ENCODE measurements around the gene TBC1D30.

Gene TBC1D30

DNA sequence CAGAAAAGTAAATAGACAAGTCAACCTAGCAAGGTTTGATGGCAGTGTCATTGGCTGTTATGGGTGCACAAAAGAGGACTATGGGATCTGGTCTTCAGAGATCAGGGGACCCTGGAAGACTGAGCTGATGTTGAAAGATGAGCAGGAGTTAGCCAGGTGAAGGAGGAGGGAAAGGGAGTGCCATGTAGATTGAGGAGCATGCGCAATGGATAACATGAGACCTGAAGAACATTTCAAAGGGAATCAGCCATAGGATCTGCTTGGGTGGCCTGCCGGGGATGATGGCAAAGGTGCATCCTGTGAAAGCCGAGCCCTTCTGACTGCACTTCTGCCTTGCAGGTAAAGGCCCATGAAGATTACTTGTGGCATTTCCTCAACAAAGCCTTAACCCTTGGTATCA lies 90.8 kb downstream of the TBC1D30 start:
- no peak for DNase-seq

DNA sequence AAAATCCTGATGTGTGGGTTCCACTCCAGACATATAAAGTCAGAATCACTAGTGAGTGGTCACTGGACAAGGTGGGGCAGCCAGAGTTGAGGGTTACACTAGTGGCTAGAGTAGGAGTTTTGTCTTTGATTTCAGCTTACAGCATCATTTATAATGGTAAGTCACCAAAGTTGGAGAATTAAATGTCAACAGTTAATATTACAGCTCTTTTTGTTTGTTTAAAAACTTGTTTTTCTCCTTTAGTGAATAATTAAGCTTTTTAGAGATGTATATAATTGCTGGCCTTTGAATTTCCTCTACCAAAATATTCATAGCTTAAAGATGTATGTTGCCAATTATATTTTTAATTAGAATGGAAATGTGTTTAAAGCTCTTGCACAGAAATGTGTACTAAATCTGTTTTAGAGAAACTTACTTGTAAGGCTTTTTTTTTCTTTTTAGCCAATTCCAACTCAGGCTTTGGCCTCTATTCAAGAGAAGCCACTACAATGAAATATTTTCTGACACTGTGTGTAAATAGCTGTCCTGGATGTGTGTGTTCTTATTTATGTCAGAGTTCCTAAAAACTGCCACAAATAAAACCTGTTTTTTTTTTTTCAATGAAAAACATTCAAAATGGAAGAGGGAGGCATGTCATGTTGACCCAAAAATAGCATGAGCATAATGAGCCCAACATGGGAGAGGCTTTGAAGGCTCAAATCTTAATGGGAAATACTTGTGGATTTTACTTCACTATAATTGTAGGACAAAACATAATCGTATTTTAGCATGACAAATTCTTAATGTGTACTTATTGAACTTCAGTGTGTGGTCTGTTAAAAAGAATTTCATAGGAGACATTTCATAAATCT lies 92.2 kb downstream of the TBC1D30 start:
- no peak for DNase-seq

DNA sequence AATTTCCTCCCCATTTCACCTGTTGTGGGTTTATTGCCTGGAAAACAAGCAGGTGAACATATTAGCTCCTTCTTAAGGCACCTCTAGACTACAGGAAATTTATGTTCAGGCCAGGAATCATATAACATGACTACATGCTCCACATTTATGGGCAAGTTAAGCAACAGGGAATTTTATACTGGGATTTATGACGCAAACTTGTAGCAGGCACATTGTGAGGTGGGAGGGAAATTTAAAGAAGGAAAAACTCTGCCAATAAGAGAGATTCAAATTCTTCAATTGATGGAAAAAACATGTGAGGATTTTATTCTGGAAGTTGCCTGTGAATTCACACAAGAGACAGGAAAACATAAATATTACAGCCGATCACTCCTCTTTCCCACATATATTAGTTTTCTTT lies 93.9 kb downstream of the TBC1D30 start:
- DNase-seq = no peak

DNA sequence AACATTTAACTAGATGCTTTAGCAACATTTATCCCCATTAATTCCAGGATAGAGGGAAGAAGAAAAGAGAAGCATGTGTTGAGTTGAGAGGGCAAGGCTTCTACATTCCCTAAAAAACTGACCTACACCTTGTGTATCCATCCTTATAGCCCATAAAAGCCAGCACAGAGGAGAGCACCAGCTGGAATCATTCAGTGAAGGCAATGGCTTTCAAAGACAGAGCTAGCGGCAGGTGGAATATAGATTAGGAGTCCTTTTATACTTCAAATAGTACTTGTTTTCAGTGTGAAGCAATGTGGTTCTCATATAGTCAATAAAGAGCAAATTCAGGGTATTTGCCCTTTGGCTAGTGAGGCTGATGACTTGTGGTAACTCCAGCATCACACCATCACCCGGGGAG lies 94.4 kb downstream of the TBC1D30 start:
- no peak for DNase-seq

DNA sequence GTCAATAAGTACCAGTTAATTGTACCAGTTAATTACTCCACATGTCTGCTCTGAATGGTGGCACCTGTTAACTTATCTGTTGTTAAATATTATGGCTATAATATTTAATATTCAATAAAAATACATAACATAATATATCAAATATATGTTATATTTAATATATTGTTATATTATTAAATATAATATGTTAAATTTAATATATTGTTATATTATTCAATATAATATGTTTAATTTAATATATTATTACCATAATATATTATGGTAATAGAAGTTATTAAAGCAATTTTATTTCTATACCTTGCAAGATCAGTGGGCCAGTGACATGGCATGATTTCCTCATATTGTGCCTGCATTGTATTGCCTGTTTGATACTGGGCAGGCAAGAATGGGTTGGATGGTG lies 98.4 kb downstream of the TBC1D30 start:
- no peak for DNase-seq

DNA sequence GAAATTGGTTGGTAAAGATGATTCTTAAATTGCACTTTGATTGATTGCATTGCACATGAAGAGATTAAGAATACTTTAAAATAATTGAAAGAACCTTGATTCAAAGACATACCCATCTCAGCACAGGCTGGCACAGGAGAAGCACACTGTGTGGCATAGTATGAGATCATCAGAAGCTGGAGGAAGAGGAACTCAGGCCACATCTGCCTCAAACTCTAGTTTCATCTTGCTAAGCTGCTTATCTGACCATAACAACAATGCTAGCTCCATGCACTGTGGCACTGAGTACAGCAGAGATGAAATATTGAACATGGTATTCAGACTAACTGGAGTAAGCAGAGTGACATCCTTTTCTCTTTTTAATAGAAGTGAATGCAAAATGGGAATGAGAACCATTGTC lies 99.1 kb downstream of the TBC1D30 start:
- DNase-seq = no peak
